HEK293 (cell line): ENCODE measurements around the gene HOXD10.

Experiments used
- CTCF ChIP-seq: fragments of 450-650 bp; formaldehyde crosslinking; IDR thresholded peaks from 2 replicates; pipeline ENCODE4 v1.5.1; 2016; ENCODE audit warnings: missing biosample characterization, missing genetic modification characterization
- GLI4 ChIP-seq: fragments of 450-650 bp; formaldehyde crosslinking; IDR thresholded peaks from 2 replicates; pipeline ENCODE4 v1.5.1; 2016; ENCODE audit warnings: missing biosample characterization, missing genetic modification characterization
- KLF1 ChIP-seq: fragments of 450-650 bp; formaldehyde crosslinking; IDR thresholded peaks from 2 replicates; pipeline ENCODE4 v1.5.1; 2016; ENCODE audit warnings: missing biosample characterization, missing genetic modification characterization
- KLF10 ChIP-seq: fragments of 450-650 bp; IDR thresholded peaks from 2 replicates; pipeline ENCODE4 v1.5.1; 2018; ENCODE audit warnings: missing biosample characterization, mild to moderate bottlenecking, missing genetic modification characterization
- MYNN ChIP-seq: fragments of 450-650 bp; formaldehyde crosslinking; IDR thresholded peaks from 2 replicates; pipeline ENCODE4 v1.5.1; 2016; ENCODE audit warnings: missing biosample characterization, missing genetic modification characterization, borderline replicate concordance
- PATZ1 ChIP-seq: fragments of 450-650 bp; formaldehyde crosslinking; IDR thresholded peaks from 2 replicates; pipeline ENCODE4 v1.5.1; 2016; ENCODE audit warnings: missing biosample characterization, missing genetic modification characterization
- PRDM2 ChIP-seq: fragments of 450-650 bp; formaldehyde crosslinking; IDR thresholded peaks from 2 replicates; pipeline ENCODE4 v1.5.1; 2016; ENCODE audit warnings: missing biosample characterization, missing genetic modification characterization, borderline replicate concordance
- TCF7L2 ChIP-seq: IDR thresholded peaks from 2 replicates; pipeline ENCODE4 v1.6.1; 2011; ENCODE audit warnings: low read depth, mild to moderate bottlenecking, inconsistent platforms, low read length, moderate library complexity, borderline replicate concordance
- YY1 ChIP-seq: fragments of 450-650 bp; formaldehyde crosslinking; IDR thresholded peaks from 2 replicates; pipeline ENCODE4 v1.5.1; 2018; ENCODE audit warnings: missing biosample characterization, missing genetic modification characterization
- ZBTB49 ChIP-seq: fragments of 450-650 bp; formaldehyde crosslinking; IDR thresholded peaks from 2 replicates; pipeline ENCODE4 v1.5.1; 2016; ENCODE audit warnings: missing biosample characterization, missing genetic modification characterization, low read depth
- ZNF18 ChIP-seq: fragments of 450-650 bp; formaldehyde crosslinking; IDR thresholded peaks from 2 replicates; pipeline ENCODE4 v1.5.1; 2016; ENCODE audit warnings: missing biosample characterization, missing genetic modification characterization
- ZNF48 ChIP-seq: fragments of 450-650 bp; formaldehyde crosslinking; IDR thresholded peaks from 2 replicates; pipeline ENCODE4 v1.5.1; 2016; ENCODE audit warnings: missing biosample characterization, missing genetic modification characterization
- ZNF518A ChIP-seq: fragments of 450-650 bp; formaldehyde crosslinking; conservative IDR thresholded peaks from 2 replicates; pipeline ENCODE4 v1.5.1; 2016; ENCODE audit warnings: low read depth, missing biosample characterization, missing genetic modification characterization

GRCh38 chr2:176083796-176084261, 32.7 kb upstream of the HOXD10 start, which contains the start of gene EVX2:
- TF ChIP-seq CTCF (tag by site-specific recombination): no peak
- TF ChIP-seq ZNF48 (tag by site-specific recombination): no peak
- TF ChIP-seq PRDM2: no peak
- no peak for TF ChIP-seq TCF7L2
- no peak for TF ChIP-seq PATZ1 (tag by site-specific recombination)
- no peak for TF ChIP-seq YY1 (tag by site-specific recombination)
- TF ChIP-seq ZBTB49 (tag by site-specific recombination): no peak
- no peak for TF ChIP-seq GLI4
- no peak for TF ChIP-seq ZNF518A (tag by site-specific recombination)
- TF ChIP-seq ZNF18 (tag by site-specific recombination): no peak
- no peak for TF ChIP-seq MYNN (tag by site-specific recombination)
- TF ChIP-seq KLF10: no peak
- TF ChIP-seq KLF1 (tag by site-specific recombination): no peak
